Stimulated activated naive CD8-positive, alpha-beta T cell treated with anti-CD3 and anti-CD28 coated beads, Interleukin-15, amount 100 ng/mL, for 72 hours (primary cell): Measurements from ENCODE around the gene ALS2.
"Not testable (repeated sequence)": the region's sequence is repeated elsewhere in the genome, so short reads cannot be mapped to it uniquely, and the experiment has no call there.

Experiments used
- ATAC-seq: fragments of 150-1000 bp; cut with Tn5 transposase; 2 replicates; pipeline ENCODE4 v1.10.0; 2021; ENCODE audit warnings: mild to moderate bottlenecking, moderate library complexity
- DNase-seq, 2 donors: peaks; one replicate each; pipeline ENCODE4 v3.0.0; 2021 to 2022
- H3K27ac Mint-ChIP-seq, 2 donors: one replicate each; pipeline ENCODE4 v1.8.0; 2022; ENCODE audit warnings: mild to moderate bottlenecking in 2 of 2, mixed read lengths in 2 of 2, moderate library complexity in 2 of 2
- H3K27me3 Mint-ChIP-seq: one replicate; pipeline ENCODE4 v1.8.0; 2022; ENCODE audit warnings: mixed read lengths
- H3K4me1 Mint-ChIP-seq: one replicate; pipeline ENCODE4 v1.8.0; 2022; ENCODE audit warnings: mild to moderate bottlenecking, mixed read lengths
- H3K4me3 Mint-ChIP-seq, 2 donors: one replicate each; pipeline ENCODE4 v1.8.0; 2022; ENCODE audit warnings: mild to moderate bottlenecking in 2 of 2, mixed read lengths in 2 of 2, moderate library complexity in 1 of 2
- H3K9me3 Mint-ChIP-seq, 2 donors: one replicate each; pipeline ENCODE4 v1.8.0; 2022; ENCODE audit warnings: mixed read lengths in 2 of 2

Gene ALS2

GRCh38 chr2:201678401-201678800 is 102.3 kb downstream of the ALS2 start:
- Mint-ChIP-seq H3K27ac (no peak overlapping the region), H3K4me3 (no peak overlapping the region), H3K4me1 (no peaks in the 10 kb centered on the region), H3K27me3 (no peaks in the 10 kb centered on the region), H3K9me3 (no peaks in the 10 kb centered on the region)
- ATAC-seq, result no peak
- DNase-seq, result no peak

- Mint-ChIP-seq H3K9me3 (no peaks in the 10 kb centered on the region), H3K27ac (no peak overlapping the region), H3K4me1 (no peaks in the 10 kb centered on the region), H3K27me3 (no peaks in the 10 kb centered on the region), H3K4me3 (no peak overlapping the region)
- ATAC-seq (no peak), DNase-seq (no peak)
Measured at GRCh38 chr2:201675454-201675853, 105.3 kb downstream of the ALS2 start.

- no peaks in the 10 kb centered on the region for H3K4me1 Mint-ChIP-seq
- DNase-seq (no peak), ATAC-seq (no peak)
- H3K4me3 Mint-ChIP-seq, result no peak overlapping the region
- no peaks in the 10 kb centered on the region for H3K9me3 Mint-ChIP-seq
- no peak overlapping the region for H3K27ac Mint-ChIP-seq
- H3K27me3 Mint-ChIP-seq, result no peaks in the 10 kb centered on the region
Measured at GRCh38 chr2:201674794-201675193, 105.9 kb downstream of the ALS2 start.

- no peaks in the 10 kb centered on the region for H3K9me3 Mint-ChIP-seq
- H3K4me3 Mint-ChIP-seq, result no peak overlapping the region
- no peaks in the 10 kb centered on the region for H3K27me3 Mint-ChIP-seq
- H3K27ac Mint-ChIP-seq, result no peak overlapping the region
- DNase-seq (no peak), ATAC-seq (peak; percentile 82)
- H3K4me1 Mint-ChIP-seq, result no peaks in the 10 kb centered on the region
Measured at GRCh38 chr2:201674298-201674697, 106.4 kb downstream of the ALS2 start.

GRCh38 chr2:201673546-201673945 is 107.2 kb downstream of the ALS2 start:
- Mint-ChIP-seq H3K4me3 (no peak overlapping the region), H3K4me1 (no peaks in the 10 kb centered on the region), H3K27me3 (no peaks in the 10 kb centered on the region), H3K27ac (no peak overlapping the region), H3K9me3 (no peaks in the 10 kb centered on the region)
- ATAC-seq (no peak), DNase-seq (no peak)

GRCh38 chr2:201671205-201671604 is 109.5 kb downstream of the ALS2 start:
- not testable (repeated sequence) for H3K27ac Mint-ChIP-seq, DNase-seq, H3K4me1 Mint-ChIP-seq, H3K27me3 Mint-ChIP-seq, ATAC-seq, H3K4me3 Mint-ChIP-seq, H3K9me3 Mint-ChIP-seq

GRCh38 chr2:201669865-201670264 is 110.9 kb downstream of the ALS2 start:
- H3K27ac Mint-ChIP-seq, result no peak overlapping the region
- H3K27me3 Mint-ChIP-seq, result no peaks in the 10 kb centered on the region
- H3K4me1 Mint-ChIP-seq, result no peaks in the 10 kb centered on the region
- ATAC-seq, result no peak
- no peak overlapping the region for H3K4me3 Mint-ChIP-seq
- no peak for DNase-seq
- no peaks in the 10 kb centered on the region for H3K9me3 Mint-ChIP-seq

GRCh38 chr2:201668402-201668910 is 112.3 kb downstream of the ALS2 start:
- ATAC-seq (no peak), DNase-seq (no peak)
- Mint-ChIP-seq H3K4me1 (no peaks in the 10 kb centered on the region), H3K9me3 (no peaks in the 10 kb centered on the region), H3K4me3 (no peak overlapping the region), H3K27ac (peak overlapping the region; percentile 21 to 42), H3K27me3 (no peaks in the 10 kb centered on the region)

GRCh38 chr2:201664334-201664733 is 116.4 kb downstream of the ALS2 start:
- Mint-ChIP-seq H3K27me3 (no peaks in the 10 kb centered on the region), H3K4me1 (no peaks in the 10 kb centered on the region), H3K27ac (no peak overlapping the region), H3K4me3 (no peak overlapping the region), H3K9me3 (no peaks in the 10 kb centered on the region)
- no peak for DNase-seq
- ATAC-seq, result no peak

GRCh38 chr2:201661366-201661765 is 119.4 kb downstream of the ALS2 start:
- Mint-ChIP-seq H3K27ac (no peak overlapping the region), H3K4me1 (no peaks in the 10 kb centered on the region), H3K27me3 (no peaks in the 10 kb centered on the region), H3K9me3 (no peaks in the 10 kb centered on the region), H3K4me3 (no peak overlapping the region)
- DNase-seq (no peak), ATAC-seq (no peak)

GRCh38 chr2:201660293-201660895 is 120.3 kb downstream of the ALS2 start:
- Mint-ChIP-seq H3K9me3 (no peaks in the 10 kb centered on the region), H3K27ac (no peak overlapping the region), H3K4me3 (no peak overlapping the region), H3K27me3 (no peaks in the 10 kb centered on the region), H3K4me1 (no peaks in the 10 kb centered on the region)
- DNase-seq (no peak), ATAC-seq (no peak)

GRCh38 chr2:201656740-201657139 is 124.0 kb downstream of the ALS2 start:
- ATAC-seq (no peak), DNase-seq (no peak)
- no peaks in the 10 kb centered on the region for H3K9me3 Mint-ChIP-seq
- peaks cover 14% of the 10 kb centered on the region for H3K27me3 Mint-ChIP-seq
- peaks cover 9% of the 10 kb centered on the region for H3K4me1 Mint-ChIP-seq
- H3K27ac Mint-ChIP-seq, result no peak overlapping the region
- no peak overlapping the region for H3K4me3 Mint-ChIP-seq

GRCh38 chr2:201656102-201656501 is 124.6 kb downstream of the ALS2 start:
- H3K4me3 Mint-ChIP-seq, result no peak overlapping the region
- ATAC-seq (no peak), DNase-seq (no peak)
- peaks cover 14% of the 10 kb centered on the region for H3K27me3 Mint-ChIP-seq
- no peaks in the 10 kb centered on the region for H3K9me3 Mint-ChIP-seq
- no peak overlapping the region for H3K27ac Mint-ChIP-seq
- H3K4me1 Mint-ChIP-seq, result peaks cover 9% of the 10 kb centered on the region

- Mint-ChIP-seq H3K4me3 (no peak overlapping the region), H3K9me3 (no peaks in the 10 kb centered on the region), H3K4me1 (peaks cover 9% of the 10 kb centered on the region), H3K27ac (no peak overlapping the region), H3K27me3 (peaks cover 14% of the 10 kb centered on the region)
- DNase-seq, result no peak
- ATAC-seq, result no peak
Measured at GRCh38 chr2:201654616-201655384, 125.9 kb downstream of the ALS2 start.

GRCh38 chr2:201653221-201653620 is 127.5 kb downstream of the ALS2 start:
- H3K27ac Mint-ChIP-seq, result no peak overlapping the region
- H3K27me3 Mint-ChIP-seq, result peaks cover 14% of the 10 kb centered on the region
- no peak overlapping the region for H3K4me3 Mint-ChIP-seq
- H3K4me1 Mint-ChIP-seq, result peaks cover 9% of the 10 kb centered on the region
- no peak for ATAC-seq
- no peak for DNase-seq
- no peaks in the 10 kb centered on the region for H3K9me3 Mint-ChIP-seq
